Activated CD4-positive, alpha-beta T cell treated with anti-CD3 and anti-CD28 coated beads for 48 hours (primary cell): Measurements from ENCODE around the gene PLA2G12B.
"Not testable (repeated sequence)": the region's sequence is repeated elsewhere in the genome, so short reads cannot be mapped to it uniquely, and the experiment has no call there.

Experiments
- DNase-seq: peaks from one replicate; pipeline ENCODE4 v3.0.0-alpha.2; 2020

The PLA2G12B gene

DNA sequence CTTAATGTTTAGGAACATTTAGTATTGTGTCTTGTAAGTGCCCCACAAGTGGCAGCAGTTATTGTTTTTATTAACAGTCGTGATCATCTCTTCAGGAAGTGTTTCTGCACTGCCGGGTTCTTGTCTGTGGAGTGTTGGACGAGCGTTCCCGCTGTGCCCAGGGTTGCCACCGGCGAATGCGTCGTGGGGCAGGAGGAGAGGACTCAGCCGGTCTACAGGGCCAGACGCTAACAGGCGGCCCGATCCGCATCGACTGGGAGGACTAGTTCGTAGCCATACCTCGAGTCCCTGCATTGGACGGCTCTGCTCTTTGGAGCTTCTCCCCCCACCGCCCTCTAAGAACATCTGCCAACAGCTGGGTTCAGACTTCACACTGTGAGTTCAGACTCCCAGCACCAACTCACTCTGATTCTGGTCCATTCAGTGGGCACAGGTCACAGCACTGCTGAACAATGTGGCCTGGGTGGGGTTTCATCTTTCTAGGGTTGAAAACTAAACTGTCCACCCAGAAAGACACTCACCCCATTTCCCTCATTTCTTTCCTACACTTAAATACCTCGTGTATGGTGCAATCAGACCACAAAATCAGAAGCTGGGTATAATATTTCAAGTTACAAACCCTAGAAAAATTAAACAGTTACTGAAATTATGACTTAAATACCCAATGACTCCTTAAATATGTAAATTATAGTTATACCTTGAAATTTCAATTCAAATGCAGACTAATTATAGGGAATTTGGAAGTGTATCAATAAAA is 22.2 kb downstream of the PLA2G12B start:
- DNase-seq: no peak

DNA sequence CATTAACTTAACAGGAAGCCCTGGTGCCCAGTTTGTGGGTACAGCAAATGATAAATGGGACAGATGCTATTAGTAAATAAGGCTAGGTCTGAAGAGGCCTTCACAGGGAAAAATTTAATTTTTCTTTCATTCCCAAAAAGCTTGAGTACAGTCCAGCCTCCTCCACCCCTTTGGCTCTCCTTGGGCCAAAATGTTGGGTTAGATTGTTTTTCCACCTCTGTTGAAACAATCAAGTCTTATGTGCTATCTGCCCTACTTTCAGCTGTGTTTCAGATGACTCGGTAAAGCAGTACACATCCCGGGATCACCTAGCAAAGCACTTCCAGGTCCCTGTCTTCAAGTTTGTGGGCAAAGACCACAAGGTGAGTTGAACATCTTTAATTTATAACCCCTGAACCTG is 24.3 kb downstream of the PLA2G12B start:
- no peak for DNase-seq

DNA sequence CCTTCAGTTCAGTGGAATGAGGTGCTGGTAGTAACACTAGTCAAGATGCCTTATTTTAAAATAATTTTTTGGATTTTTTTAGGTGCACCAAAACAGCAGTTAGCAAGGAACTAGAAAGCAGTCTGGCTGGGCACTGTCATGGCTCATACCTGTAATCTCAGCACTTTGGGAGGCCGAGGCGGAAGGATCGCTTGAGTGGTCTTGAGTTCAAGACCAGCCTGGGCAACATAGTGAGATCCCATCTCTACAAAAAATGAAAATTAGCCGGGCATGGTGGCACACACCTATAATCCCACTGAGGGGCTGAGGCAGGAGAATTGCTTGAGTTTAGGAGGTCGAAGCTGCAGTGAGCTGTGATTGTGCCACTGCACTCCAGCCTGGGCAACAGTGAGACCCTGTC is 25.8 kb downstream of the PLA2G12B start:
- DNase-seq: no peak

DNA sequence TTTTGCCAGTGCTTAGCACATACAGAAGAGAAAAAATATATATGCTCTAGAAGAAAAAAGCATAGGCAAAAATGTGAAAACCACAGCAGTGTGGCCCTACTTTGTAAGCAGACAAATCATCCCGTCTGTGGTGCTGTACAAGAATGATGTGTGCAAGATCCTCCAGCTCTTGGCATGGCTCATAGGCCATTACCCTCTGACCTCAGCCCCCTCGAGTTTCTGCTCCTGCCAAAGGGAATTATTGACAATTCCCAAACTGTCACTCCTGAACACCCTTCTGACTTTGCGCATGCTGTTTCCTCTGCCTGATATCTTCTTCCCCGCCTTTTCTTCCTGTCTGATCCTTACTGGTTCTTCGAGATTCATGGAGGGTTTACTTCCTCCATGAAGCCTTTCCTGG is 27.1 kb downstream of the PLA2G12B start:
- DNase-seq: no peak

DNA sequence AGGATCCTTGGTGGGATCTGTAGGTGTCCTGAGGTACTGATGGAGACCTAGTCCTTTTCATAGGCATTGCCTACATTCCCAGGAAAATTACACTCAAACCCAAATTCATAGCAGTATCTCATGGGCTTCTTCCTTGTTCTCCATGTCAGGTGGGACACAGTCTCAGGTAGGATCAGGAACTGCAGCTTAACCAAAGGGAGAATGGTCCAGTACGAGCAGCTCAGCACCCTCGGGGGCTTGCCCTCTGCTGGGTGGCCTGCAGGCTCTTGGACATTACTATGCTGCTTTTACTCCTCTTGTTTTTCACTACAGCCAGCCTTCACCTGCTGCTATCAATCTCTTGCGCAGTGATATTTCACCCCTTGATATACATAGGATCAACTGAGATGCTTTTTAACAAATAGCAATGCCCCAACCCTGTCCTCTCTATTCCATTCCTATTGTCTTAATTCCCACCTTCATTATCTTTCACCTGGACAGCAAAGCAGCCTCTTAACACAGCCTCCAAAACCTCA is 28.6 kb downstream of the PLA2G12B start:
- no peak for DNase-seq

DNA sequence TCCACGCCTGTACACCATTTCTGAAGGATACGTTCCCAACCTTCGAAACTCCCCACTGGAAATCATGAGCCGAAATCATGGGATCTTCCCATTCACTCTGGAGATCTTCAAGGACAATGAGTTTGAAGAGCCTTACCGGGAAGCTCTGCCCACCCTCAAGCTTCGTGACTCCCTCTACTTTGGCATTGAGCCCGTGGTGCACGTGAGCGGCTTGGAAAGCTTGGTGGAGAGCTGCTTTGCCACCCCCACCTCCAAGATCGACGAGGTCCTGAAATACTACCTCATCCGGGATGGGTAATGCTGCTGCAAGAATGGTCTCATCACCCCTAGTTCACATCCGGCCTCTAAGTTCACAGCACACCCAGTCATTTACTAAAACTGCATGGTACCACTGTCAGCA is 30.3 kb downstream of the PLA2G12B start:
- DNase-seq: no peak

DNA sequence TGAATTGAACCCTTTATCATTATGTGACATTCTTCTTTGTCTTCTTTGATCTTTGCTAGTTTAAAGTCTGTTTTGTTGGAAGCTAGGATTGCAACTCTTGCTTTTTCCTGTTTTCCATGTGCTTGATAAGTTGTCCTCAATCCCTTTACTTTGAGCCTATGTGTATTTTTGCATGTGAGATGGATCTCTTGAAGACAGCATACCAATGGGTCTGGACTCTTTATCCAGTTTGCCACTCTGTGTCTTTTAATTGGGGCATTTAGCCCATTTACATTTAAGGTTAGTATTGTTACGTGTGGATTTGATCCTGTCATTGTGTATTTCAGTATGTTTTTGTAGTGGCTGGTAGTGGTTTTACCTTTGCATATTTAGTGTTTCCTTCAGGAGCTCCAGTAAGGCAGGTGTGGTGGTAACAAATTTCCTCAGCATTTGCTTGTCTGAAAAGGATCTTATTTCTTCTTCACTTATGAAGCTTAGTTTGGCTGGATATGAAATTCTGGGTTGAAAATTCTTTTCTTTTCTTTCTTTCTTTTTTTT is 33.4 kb downstream of the PLA2G12B start:
- DNase-seq: not testable (repeated sequence)

DNA sequence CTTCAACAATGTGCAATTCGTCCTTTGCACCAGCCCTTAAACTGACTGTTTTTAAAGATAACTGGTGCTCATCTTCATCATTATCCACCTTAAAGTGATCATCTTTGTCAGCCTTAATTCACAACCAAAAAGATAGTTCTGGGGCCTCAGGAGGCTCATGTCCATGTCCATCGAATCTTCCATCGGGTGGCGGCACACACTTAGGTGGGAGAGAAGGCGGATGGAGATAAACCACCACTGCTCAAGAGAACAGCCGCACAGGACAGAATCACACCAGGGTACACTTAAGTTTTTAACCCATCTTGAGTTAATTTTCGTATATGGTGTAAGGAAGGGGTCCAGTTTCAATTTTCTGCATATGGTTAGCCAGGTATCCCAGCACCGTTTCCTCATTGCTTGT is 36.3 kb downstream of the PLA2G12B start:
- DNase-seq: no peak

DNA sequence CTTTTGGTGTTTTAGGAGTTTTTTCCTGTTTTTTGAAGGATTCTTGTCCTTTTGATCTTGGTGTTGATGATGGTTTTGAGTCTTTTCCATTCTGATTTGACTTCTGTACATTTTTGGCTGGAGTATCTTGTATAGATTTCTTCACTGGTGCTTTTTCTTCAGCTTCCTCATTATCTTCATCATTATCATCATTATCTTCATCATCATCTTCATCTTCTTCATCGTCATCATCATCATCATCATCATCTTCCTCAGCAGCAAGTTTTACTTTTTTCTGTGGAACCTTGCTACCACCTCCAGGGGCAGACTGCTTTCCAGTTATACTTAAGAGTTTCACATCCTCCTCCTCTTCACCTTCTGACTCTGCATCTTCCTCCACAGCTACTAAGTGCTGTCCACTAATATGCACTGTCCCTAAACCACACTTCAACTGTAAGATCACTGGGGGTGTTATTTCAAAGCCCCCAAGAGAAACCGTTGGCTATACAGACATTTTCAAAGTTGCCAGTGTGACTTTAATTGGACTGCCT is 36.7 kb downstream of the PLA2G12B start:
- not testable (repeated sequence) for DNase-seq

DNA sequence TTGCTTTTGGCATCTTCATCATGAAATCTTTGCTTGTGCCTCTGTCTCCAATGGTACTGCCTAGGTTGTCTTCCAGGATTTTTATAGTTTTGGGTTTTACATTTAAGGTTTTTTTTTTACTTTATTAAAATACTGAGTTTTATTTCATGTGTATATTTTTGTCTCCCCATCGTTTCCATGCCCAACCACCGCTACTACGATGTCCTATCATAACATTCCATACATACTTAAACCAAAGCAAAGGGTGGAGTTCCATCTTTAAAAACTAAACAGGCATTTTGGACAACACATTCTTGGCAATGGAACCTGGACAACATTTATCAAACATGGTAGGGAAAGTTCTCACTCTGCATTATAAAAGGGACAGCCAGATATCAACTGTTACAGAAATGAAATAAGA is 37.4 kb downstream of the PLA2G12B start:
- DNase-seq: not testable (repeated sequence)

DNA sequence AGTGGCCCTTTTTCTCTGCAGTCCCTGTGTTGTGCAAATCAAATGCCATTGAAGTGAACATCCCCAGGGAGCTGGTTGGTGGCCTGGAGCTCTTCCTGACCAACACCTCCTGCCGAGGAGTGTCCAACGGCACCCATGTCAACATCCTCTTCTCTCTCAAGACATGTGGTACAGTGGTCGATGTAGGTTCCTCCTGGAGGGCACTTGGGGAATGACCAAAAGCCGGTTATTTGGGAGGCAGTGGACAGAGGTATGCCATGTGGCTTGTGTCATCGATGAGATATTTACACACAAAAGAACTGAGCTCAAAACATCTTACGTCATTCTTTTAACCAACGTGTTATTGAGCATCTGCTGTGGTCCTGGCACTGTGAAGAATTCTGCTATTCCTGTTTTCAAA is 41.3 kb downstream of the PLA2G12B start:
- DNase-seq: no peak

DNA sequence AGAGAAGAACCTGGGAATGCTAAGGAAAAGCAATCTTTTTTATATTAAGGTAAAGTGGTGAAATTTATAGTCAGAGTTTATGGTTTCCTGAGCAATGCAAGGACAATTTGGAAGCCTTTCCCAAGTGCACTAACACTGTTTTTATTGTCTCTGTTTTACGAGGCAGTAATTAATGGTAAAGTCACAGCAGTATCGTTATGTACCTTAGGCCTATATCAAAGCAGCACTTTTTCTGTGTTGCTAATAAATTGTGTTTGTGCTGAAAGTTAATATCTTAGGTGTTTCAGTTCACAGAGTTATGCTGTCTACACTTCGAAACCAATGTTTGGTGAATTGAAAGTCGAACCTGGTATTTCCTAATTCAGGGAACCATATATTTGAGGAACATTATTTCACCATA is 41.9 kb downstream of the PLA2G12B start:
- DNase-seq: no peak

DNA sequence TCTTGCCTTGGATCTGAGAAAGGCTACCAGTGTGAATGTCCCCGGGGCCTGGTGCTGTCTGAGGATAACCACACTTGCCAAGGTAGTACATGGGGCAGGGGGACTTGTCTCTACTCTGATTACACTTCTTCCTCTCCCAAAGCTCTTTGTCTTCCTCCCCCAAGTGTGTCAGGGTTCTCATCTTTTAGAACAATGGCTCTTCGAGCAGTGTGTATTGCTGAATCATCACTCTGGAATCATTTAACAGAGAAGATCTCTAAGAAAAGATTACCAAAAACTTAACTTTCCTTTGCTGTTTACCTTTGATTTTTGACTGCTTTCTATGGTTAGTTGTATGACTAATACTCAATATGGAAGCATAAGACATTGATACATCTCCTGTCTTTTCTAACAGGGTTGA is 42.8 kb downstream of the PLA2G12B start:
- DNase-seq: no peak

DNA sequence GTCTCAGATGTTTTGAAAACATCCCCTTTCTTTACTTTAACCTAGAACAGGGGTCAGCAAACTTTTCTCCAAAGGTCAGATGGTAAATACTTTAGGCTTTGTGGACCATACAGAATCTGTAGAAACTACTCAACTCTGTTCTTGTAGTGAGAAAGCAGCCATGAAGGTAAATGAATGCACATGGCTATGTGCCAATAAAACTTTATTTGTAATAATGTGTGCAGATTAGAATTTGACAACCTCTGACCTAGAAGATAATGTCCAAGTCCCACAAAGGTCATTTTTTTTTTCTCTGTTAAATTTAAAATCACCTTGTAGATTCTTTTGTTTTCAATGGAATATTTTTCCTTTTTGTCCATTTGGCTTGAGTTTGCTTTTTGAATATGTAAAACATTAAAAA is 43.9 kb downstream of the PLA2G12B start:
- DNase-seq: no peak

DNA sequence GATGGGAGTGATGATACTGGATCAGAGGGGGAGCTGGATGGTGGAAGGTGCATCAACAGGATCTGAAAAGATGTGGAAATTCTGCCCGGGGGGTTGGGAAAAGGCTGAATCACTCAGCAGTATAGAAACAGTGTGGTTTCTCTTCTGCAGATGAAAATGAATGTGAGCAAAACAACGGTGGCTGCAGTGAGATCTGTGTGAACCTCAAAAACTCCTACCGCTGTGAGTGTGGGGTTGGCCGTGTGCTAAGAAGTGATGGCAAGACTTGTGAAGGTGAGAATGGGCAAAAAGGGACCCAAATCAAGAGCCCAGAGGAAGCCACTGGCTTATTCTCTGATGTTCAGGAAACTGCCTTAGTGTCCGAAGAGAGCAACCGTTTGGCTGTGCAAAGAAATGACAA is 48.2 kb downstream of the PLA2G12B start:
- DNase-seq: no peak

DNA sequence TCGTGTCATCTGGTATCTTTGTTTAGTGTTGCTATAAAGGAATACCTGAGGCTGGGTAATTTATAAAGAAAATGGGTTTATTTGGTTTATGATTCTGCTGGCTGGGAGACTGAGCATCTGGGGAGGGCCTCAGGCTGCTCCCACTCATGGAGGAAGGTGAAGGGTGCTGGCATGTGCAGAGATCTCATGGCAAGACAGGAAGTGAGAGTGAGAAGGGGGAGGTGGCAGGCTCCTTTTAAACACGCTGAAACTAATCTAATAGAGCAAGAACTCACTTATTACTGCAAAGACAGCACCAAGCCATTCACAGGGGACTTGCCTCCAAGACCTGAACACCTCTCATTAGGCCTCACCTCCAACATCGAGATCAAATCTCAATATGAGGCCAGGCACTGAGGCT is 49.8 kb downstream of the PLA2G12B start:
- DNase-seq: no peak

DNA sequence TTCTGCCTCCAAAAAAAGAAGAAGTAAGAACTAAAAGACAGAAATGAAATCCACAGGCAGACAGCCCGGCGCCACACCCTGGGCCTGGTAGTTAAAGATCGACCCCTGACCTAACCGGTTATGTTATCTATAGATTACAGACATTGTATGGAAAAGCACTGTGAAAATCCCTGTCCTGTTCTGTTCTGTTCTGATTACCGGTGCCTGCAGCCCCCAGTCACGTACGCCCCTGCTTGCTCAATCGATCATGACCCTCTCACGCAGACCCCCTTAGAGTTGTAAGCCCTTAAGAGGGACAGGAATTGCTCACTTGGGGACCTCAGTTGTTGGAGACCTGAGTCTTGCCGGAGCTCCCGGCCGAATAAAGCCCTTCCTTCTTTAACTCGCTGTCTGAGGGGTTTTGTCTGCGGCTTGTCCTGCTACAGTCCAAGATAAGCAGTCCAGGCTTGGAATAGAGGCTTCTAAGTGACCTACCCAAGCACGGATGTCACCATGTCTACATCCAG is 50.6 kb downstream of the PLA2G12B start:
- not testable (repeated sequence) for DNase-seq

DNA sequence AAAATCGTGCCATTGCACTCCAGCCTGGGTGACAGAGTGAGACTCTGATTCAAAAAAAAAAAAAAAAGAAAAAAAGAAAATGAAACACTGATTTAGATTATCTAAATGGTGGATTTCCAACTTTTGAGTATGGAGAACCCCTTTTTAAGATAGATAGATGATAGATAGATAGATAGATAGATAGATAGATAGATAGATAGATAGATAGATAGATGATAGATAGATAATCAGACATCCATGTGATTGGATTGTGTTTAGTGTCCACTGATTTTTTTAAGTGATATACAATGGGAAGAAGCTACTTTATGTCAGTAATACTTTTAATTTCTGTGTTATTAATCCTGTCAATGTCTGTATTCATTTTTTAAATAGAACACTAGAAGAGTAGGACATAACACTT is 55.1 kb downstream of the PLA2G12B start:
- no peak for DNase-seq

DNA sequence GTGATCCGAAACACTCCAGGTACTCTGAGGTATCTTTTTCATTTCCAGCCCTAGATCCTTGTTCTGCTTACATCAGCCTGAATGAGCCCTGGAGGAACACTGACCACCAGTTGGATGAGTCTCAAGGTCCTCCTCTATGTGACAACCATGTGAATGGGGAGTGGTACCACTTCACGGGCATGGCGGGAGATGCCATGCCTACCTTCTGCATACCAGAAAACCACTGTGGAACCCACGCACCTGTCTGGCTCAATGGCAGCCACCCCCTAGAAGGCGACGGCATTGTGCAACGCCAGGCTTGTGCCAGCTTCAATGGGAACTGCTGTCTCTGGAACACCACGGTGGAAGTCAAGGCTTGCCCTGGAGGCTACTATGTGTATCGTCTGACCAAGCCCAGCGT is 56.0 kb downstream of the PLA2G12B start:
- DNase-seq: no peak

DNA sequence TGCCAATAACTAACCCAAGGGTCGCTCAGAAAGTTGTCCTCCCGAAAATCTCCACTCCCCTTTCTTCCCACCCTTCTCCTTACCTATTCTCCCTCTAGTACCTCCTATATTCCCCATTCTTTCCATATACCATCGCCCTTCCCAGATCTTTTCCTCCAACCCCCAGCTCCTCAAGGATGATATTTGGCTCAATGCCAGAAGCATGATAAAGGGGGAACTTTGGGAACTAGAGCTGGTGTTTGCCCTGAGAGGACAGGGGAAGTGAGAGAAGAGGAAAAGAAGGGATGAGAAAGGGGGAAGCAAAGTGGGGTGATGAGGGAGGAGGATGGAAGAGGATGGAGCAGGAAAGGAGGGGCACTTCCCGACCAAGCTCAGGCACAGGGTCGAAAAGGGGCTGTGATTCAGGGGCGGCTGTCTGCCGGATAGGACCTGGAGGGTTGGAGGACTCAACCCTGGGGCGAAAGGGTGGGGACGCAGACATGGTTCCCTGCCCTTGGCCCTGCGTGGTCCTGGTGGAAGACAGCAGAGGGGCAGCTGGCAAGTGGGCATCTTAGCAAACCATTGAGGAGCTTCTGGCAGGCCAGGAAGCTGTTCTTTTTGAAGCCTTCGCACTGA is 59.3 kb downstream of the PLA2G12B start:
- DNase-seq: no peak

DNA sequence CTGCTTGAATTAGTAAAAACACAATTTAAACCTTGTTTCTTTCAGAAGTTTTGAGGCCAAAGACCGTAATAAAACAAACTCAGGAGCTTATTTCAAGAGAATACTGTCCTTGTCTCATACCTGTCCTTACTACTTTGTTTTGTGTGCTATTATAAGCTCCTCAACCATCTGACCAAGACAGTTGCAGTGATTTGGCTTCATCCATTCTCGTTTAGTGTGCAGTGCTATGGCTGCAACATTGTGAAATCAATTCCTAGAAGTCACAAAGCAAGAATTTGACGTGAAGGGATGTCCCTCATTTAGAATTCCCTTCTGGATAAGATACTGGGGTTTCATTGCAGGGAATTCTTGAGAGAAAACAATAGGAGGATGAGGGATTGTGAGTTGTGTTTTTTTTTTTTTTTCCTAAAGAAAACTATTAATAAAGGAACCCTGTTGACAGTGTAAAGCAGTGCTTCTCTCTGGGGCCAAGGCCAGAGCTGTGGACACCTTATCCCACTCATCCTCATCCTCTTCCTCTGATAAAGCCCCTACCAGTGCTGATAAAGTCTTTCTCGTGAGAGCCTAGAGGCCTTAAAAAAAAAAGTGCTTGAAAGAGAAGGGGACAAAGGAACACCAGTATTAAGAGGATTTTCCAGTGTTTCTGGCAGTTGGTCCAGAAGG is 61.3 kb downstream of the PLA2G12B start, which contains the start of gene OIT3:
OIT3 (plus strand) TSS at position 604 of the 663 bp plus-strand sequence. CDS start 60 bp downstream, outside the sequence.
- no peak for DNase-seq

DNA sequence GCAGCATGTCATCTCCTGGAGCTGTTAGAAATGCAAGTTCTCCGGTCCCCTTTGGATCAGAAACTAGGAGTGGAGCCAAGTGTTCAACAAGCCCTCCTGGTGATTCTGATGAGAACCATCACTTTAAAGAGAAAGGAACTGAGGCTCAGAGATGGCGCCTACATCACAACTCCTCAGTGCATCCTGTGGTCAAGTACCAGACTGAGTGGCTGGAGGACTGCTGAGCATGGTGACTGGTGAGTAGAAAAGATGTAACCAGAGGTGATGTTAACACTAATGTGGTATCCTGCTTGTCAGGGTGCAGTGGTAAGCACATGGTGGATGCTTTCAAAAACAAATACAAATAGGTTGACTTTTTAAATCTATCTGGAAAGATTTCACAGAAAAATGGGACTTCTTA is 64.5 kb downstream of the PLA2G12B start:
- DNase-seq: no peak

DNA sequence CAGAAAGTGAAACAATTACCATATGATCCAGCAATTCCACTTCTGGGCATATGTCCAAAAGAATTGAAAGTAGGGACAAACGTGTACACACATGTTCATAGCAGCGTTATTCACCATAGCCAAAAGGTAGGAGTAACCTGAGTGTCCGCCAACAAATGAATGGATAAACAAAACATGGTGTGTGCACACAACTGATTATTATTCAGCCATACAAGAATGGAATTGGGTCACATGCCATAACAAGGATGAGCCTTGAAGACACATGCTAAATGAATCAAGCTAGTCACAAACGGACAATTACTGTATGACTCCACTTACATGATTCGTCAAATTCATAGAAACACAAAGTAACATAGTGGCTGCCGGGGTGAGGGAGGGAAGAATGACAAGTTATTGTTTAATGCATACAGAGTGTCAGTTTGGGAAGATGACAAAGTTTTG is 65.2 kb downstream of the PLA2G12B start:
- DNase-seq: no peak
